Measurements from ENCODE around the gene ANTXRL.
"Not testable (repeated sequence)": the region's sequence is repeated elsewhere in the genome, so short reads cannot be mapped to it uniquely, and the experiment has no call there.

Gene ANTXRL

GRCh38 chr10:46321770-46322169 lies 35.0 kb downstream of the ANTXRL start:
- H3K27ac ChIP-seq (ENCODE audit: low read depth in 2 of 2, low read length in 2 of 2), result no peak overlapping the region
- no peaks in the 10 kb centered on the region for H3K27me3 ChIP-seq (ENCODE audit: control insufficient read depth in 2 of 2, insufficient read depth in 2 of 2, low read length in 2 of 2)
- H3K9me3 ChIP-seq (ENCODE audit: control insufficient read depth in 2 of 2, low read length in 2 of 2), result no peaks in the 10 kb centered on the region
- H3K9ac ChIP-seq (ENCODE audit: low read depth in 1 of 2, low read length in 2 of 2), result no peak overlapping the region
- no peaks in the 10 kb centered on the region for H3K36me3 ChIP-seq (ENCODE audit: control insufficient read depth in 2 of 2, insufficient read depth in 2 of 2, low read length in 2 of 2)
- H3K4me3 ChIP-seq (ENCODE audit: low read length in 2 of 2), result no peak overlapping the region
- H3K4me1 ChIP-seq (ENCODE audit: control insufficient read depth in 2 of 2, insufficient read depth in 2 of 2, low read length in 2 of 2), result peaks cover 0 to 3% of the 10 kb centered on the region in 2 donors

- Histone ChIP-seq H3K27me3 (ENCODE audit: control insufficient read depth in 2 of 2, insufficient read depth in 2 of 2, low read length in 2 of 2) (no peaks in the 10 kb centered on the region), H3K9ac (ENCODE audit: low read depth in 1 of 2, low read length in 2 of 2) (no peak overlapping the region)
Observed at GRCh38 chr10:46323176-46323575, 36.4 kb downstream of the ANTXRL start.

GRCh38 chr10:46325021-46325420 lies 38.2 kb downstream of the ANTXRL start:
- no peak overlapping the region for H3K27ac ChIP-seq (ENCODE audit: low read depth in 2 of 2, low read length in 2 of 2)
- no peaks in the 10 kb centered on the region for H3K27me3 ChIP-seq (ENCODE audit: control insufficient read depth in 2 of 2, insufficient read depth in 2 of 2, low read length in 2 of 2)
- H3K4me1 ChIP-seq (ENCODE audit: control insufficient read depth in 2 of 2, insufficient read depth in 2 of 2, low read length in 2 of 2), result peaks cover 0 to 3% of the 10 kb centered on the region in 2 donors
- no peaks in the 10 kb centered on the region for H3K9me3 ChIP-seq (ENCODE audit: control insufficient read depth in 2 of 2, low read length in 2 of 2)
- no peak overlapping the region for H3K9ac ChIP-seq (ENCODE audit: low read depth in 1 of 2, low read length in 2 of 2)
- H3K4me3 ChIP-seq (ENCODE audit: low read length in 2 of 2), result no peak overlapping the region
- H3K36me3 ChIP-seq (ENCODE audit: control insufficient read depth in 2 of 2, insufficient read depth in 2 of 2, low read length in 2 of 2), result no peaks in the 10 kb centered on the region

More at GRCh38 chr10:46323176-46323575, 36.4 kb downstream of the ANTXRL start:
- Histone ChIP-seq H3K9me3 (ENCODE audit: control insufficient read depth in 2 of 2, low read length in 2 of 2) (no peaks in the 10 kb centered on the region), H3K36me3 (ENCODE audit: control insufficient read depth in 2 of 2, insufficient read depth in 2 of 2, low read length in 2 of 2) (no peaks in the 10 kb centered on the region), H3K27ac (ENCODE audit: low read depth in 2 of 2, low read length in 2 of 2) (no peak overlapping the region), H3K4me3 (ENCODE audit: low read length in 2 of 2) (no peak overlapping the region), H3K4me1 (ENCODE audit: control insufficient read depth in 2 of 2, insufficient read depth in 2 of 2, low read length in 2 of 2) (peaks cover 0 to 3% of the 10 kb centered on the region in 2 donors)

- Histone ChIP-seq H3K4me3 (ENCODE audit: low read length in 2 of 2) (no peak overlapping the region), H3K9ac (ENCODE audit: low read depth in 1 of 2, low read length in 2 of 2) (no peak overlapping the region), H3K27ac (ENCODE audit: low read depth in 2 of 2, low read length in 2 of 2) (no peak overlapping the region), H3K36me3 (ENCODE audit: control insufficient read depth in 2 of 2, insufficient read depth in 2 of 2, low read length in 2 of 2) (no peaks in the 10 kb centered on the region), H3K9me3 (ENCODE audit: control insufficient read depth in 2 of 2, low read length in 2 of 2) (no peaks in the 10 kb centered on the region), H3K27me3 (ENCODE audit: control insufficient read depth in 2 of 2, insufficient read depth in 2 of 2, low read length in 2 of 2) (no peaks in the 10 kb centered on the region), H3K4me1 (ENCODE audit: control insufficient read depth in 2 of 2, insufficient read depth in 2 of 2, low read length in 2 of 2) (peaks cover 0 to 3% of the 10 kb centered on the region in 2 donors)
Observed at GRCh38 chr10:46326066-46326465, 39.3 kb downstream of the ANTXRL start.

GRCh38 chr10:46326971-46327370 lies 40.2 kb downstream of the ANTXRL start:
- Histone ChIP-seq H3K9ac (ENCODE audit: low read depth in 1 of 2, low read length in 2 of 2) (no peak overlapping the region), H3K4me3 (ENCODE audit: low read length in 2 of 2) (no peak overlapping the region), H3K27ac (ENCODE audit: low read depth in 2 of 2, low read length in 2 of 2) (no peak overlapping the region), H3K27me3 (ENCODE audit: control insufficient read depth in 2 of 2, insufficient read depth in 2 of 2, low read length in 2 of 2) (no peaks in the 10 kb centered on the region), H3K36me3 (ENCODE audit: control insufficient read depth in 2 of 2, insufficient read depth in 2 of 2, low read length in 2 of 2) (no peaks in the 10 kb centered on the region), H3K9me3 (ENCODE audit: control insufficient read depth in 2 of 2, low read length in 2 of 2) (no peaks in the 10 kb centered on the region), H3K4me1 (ENCODE audit: control insufficient read depth in 2 of 2, insufficient read depth in 2 of 2, low read length in 2 of 2) (no peaks in the 10 kb centered on the region)

GRCh38 chr10:46327685-46328084 lies 40.9 kb downstream of the ANTXRL start:
- H3K27me3 ChIP-seq (ENCODE audit: control insufficient read depth in 2 of 2, insufficient read depth in 2 of 2, low read length in 2 of 2), result no peaks in the 10 kb centered on the region
- H3K9ac ChIP-seq (ENCODE audit: low read depth in 1 of 2, low read length in 2 of 2), result no peak overlapping the region
- H3K27ac ChIP-seq (ENCODE audit: low read depth in 2 of 2, low read length in 2 of 2), result no peak overlapping the region
- no peak overlapping the region for H3K4me3 ChIP-seq (ENCODE audit: low read length in 2 of 2)
- no peaks in the 10 kb centered on the region for H3K36me3 ChIP-seq (ENCODE audit: control insufficient read depth in 2 of 2, insufficient read depth in 2 of 2, low read length in 2 of 2)
- H3K9me3 ChIP-seq (ENCODE audit: control insufficient read depth in 2 of 2, low read length in 2 of 2), result no peaks in the 10 kb centered on the region
- no peaks in the 10 kb centered on the region for H3K4me1 ChIP-seq (ENCODE audit: control insufficient read depth in 2 of 2, insufficient read depth in 2 of 2, low read length in 2 of 2)

GRCh38 chr10:46328853-46329689 lies 42.3 kb downstream of the ANTXRL start:
- no peak overlapping the region for H3K4me3 ChIP-seq (ENCODE audit: low read length in 2 of 2)
- H3K27ac ChIP-seq (ENCODE audit: low read depth in 2 of 2, low read length in 2 of 2), result no peak overlapping the region
- H3K36me3 ChIP-seq (ENCODE audit: control insufficient read depth in 2 of 2, insufficient read depth in 2 of 2, low read length in 2 of 2), result no peaks in the 10 kb centered on the region
- no peaks in the 10 kb centered on the region for H3K4me1 ChIP-seq (ENCODE audit: control insufficient read depth in 2 of 2, insufficient read depth in 2 of 2, low read length in 2 of 2)
- no peak overlapping the region for H3K9ac ChIP-seq (ENCODE audit: low read depth in 1 of 2, low read length in 2 of 2)
- H3K27me3 ChIP-seq (ENCODE audit: control insufficient read depth in 2 of 2, insufficient read depth in 2 of 2, low read length in 2 of 2), result no peaks in the 10 kb centered on the region
- H3K9me3 ChIP-seq (ENCODE audit: control insufficient read depth in 2 of 2, low read length in 2 of 2), result no peaks in the 10 kb centered on the region

- H3K36me3 ChIP-seq (ENCODE audit: control insufficient read depth in 2 of 2, insufficient read depth in 2 of 2, low read length in 2 of 2), result no peaks in the 10 kb centered on the region
- no peak overlapping the region for H3K4me3 ChIP-seq (ENCODE audit: low read length in 2 of 2)
- no peaks in the 10 kb centered on the region for H3K4me1 ChIP-seq (ENCODE audit: control insufficient read depth in 2 of 2, insufficient read depth in 2 of 2, low read length in 2 of 2)
- H3K27me3 ChIP-seq (ENCODE audit: control insufficient read depth in 2 of 2, insufficient read depth in 2 of 2, low read length in 2 of 2), result no peaks in the 10 kb centered on the region
- H3K9me3 ChIP-seq (ENCODE audit: control insufficient read depth in 2 of 2, low read length in 2 of 2), result no peaks in the 10 kb centered on the region
- no peak overlapping the region for H3K9ac ChIP-seq (ENCODE audit: low read depth in 1 of 2, low read length in 2 of 2)
- no peak overlapping the region for H3K27ac ChIP-seq (ENCODE audit: low read depth in 2 of 2, low read length in 2 of 2)
Observed at GRCh38 chr10:46329690-46330016, 42.9 kb downstream of the ANTXRL start.

GRCh38 chr10:46330894-46331293 lies 44.1 kb downstream of the ANTXRL start:
- H3K4me3 ChIP-seq (ENCODE audit: low read length in 2 of 2), result no peak overlapping the region
- no peaks in the 10 kb centered on the region for H3K4me1 ChIP-seq (ENCODE audit: control insufficient read depth in 2 of 2, insufficient read depth in 2 of 2, low read length in 2 of 2)
- H3K9me3 ChIP-seq (ENCODE audit: control insufficient read depth in 2 of 2, low read length in 2 of 2), result no peaks in the 10 kb centered on the region
- no peaks in the 10 kb centered on the region for H3K36me3 ChIP-seq (ENCODE audit: control insufficient read depth in 2 of 2, insufficient read depth in 2 of 2, low read length in 2 of 2)
- H3K9ac ChIP-seq (ENCODE audit: low read depth in 1 of 2, low read length in 2 of 2), result no peak overlapping the region
- no peaks in the 10 kb centered on the region for H3K27me3 ChIP-seq (ENCODE audit: control insufficient read depth in 2 of 2, insufficient read depth in 2 of 2, low read length in 2 of 2)
- H3K27ac ChIP-seq (ENCODE audit: low read depth in 2 of 2, low read length in 2 of 2), result no peak overlapping the region

GRCh38 chr10:46365484-46365883 lies 78.7 kb downstream of the ANTXRL start:
- not testable (repeated sequence) for H3K27ac ChIP-seq (ENCODE audit: low read depth in 2 of 2, low read length in 2 of 2); H3K4me1 ChIP-seq (ENCODE audit: control insufficient read depth in 2 of 2, insufficient read depth in 2 of 2, low read length in 2 of 2); H3K4me3 ChIP-seq (ENCODE audit: low read length in 2 of 2); H3K36me3 ChIP-seq (ENCODE audit: control insufficient read depth in 2 of 2, insufficient read depth in 2 of 2, low read length in 2 of 2); H3K9ac ChIP-seq (ENCODE audit: low read depth in 1 of 2, low read length in 2 of 2); H3K27me3 ChIP-seq (ENCODE audit: control insufficient read depth in 2 of 2, insufficient read depth in 2 of 2, low read length in 2 of 2); H3K9me3 ChIP-seq (ENCODE audit: control insufficient read depth in 2 of 2, low read length in 2 of 2)
